Activated CD4-positive, CD25-positive, alpha-beta regulatory T cell treated with anti-CD3 and anti-CD28 coated beads, Interleukin-2, amount 50 U/mL, for 16 hours (primary cell): Measurements from ENCODE around the gene PRKACG.
"Not testable (repeated sequence)": the region's sequence is repeated elsewhere in the genome, so short reads cannot be mapped to it uniquely, and the experiment has no call there.

ENCODE experiments used
- DNase-seq: peaks from one replicate; pipeline ENCODE4 v3.0.0-alpha.2; 2020; ENCODE audit warnings: low read depth, low spot score

PRKACG gene

GRCh38 chr9:69027355-69028097 lies 13.6 kb upstream of the PRKACG start:
- DNase-seq = peak; percentile 24

- no peak for DNase-seq
These were observed 9.7 kb upstream of the PRKACG start for GRCh38 chr9:69023650-69024049.

- no peak for DNase-seq
These were observed 6.6 kb upstream of the PRKACG start for GRCh38 chr9:69020301-69021145.

- peak; percentile 25 for DNase-seq
These were observed 5.9 kb upstream of the PRKACG start for GRCh38 chr9:69019808-69020207.

- no peak for DNase-seq
These were observed 4.8 kb upstream of the PRKACG start for GRCh38 chr9:69018737-69019136.

GRCh38 chr9:69016191-69017096 lies 2.5 kb upstream of the PRKACG start:
- no peak for DNase-seq

- no peak for DNase-seq
These were observed 558 bp downstream of the PRKACG start for GRCh38 chr9:69013382-69013727.

- DNase-seq = no peak
These were observed 1.1 kb downstream of the PRKACG start for GRCh38 chr9:69012696-69013381.

- no peak for DNase-seq
These were observed 4.2 kb downstream of the PRKACG start for GRCh38 chr9:69009708-69010107.

- no peak for DNase-seq
These were observed 9.1 kb downstream of the PRKACG start for GRCh38 chr9:69004836-69005235.

GRCh38 chr9:69003051-69003450 lies 10.9 kb downstream of the PRKACG start:
- DNase-seq = no peak

GRCh38 chr9:69001921-69002320 lies 12.0 kb downstream of the PRKACG start:
- no peak for DNase-seq

- DNase-seq = peak; percentile 48
These were observed 14.4 kb downstream of the PRKACG start for GRCh38 chr9:68999393-69000105.

GRCh38 chr9:68998812-68999211 lies 15.1 kb downstream of the PRKACG start:
- no peak for DNase-seq

GRCh38 chr9:68998385-68998784 lies 15.5 kb downstream of the PRKACG start:
- DNase-seq = no peak

GRCh38 chr9:68997666-68998065 lies 16.2 kb downstream of the PRKACG start:
- no peak for DNase-seq

GRCh38 chr9:68996462-68996861 lies 17.5 kb downstream of the PRKACG start:
- no peak for DNase-seq

- DNase-seq = no peak
These were observed 18.1 kb downstream of the PRKACG start for GRCh38 chr9:68995776-68996175.

GRCh38 chr9:68991457-68991856 lies 22.5 kb downstream of the PRKACG start:
- DNase-seq = no peak

GRCh38 chr9:68986949-68987348 lies 27.0 kb downstream of the PRKACG start:
- not testable (repeated sequence) for DNase-seq
